Fibroblast of villous mesenchyme (primary cell): ENCODE data around the gene KNTC1. TPM values are rescaled to one million over a fixed set of nuclear protein-coding genes. Genes with fewer than 3 reads are reported as not detected.
A peak's percentile ranks its signal among the peaks of the same experiment; 100 is the strongest.
"Not testable (repeated sequence)": the region's sequence is repeated elsewhere in the genome, so short reads cannot be mapped to it uniquely, and the experiment has no call there.

Experiments
- DNase-seq: peaks from one replicate; pipeline ENCODE4 v3.0.0-alpha.2; 2010; ENCODE audit warnings: low read depth
- H3K4me3 ChIP-seq: 2 replicates; pipeline ENCODE4 v1.5.1; 2011; ENCODE audit warnings: low read depth, mild to moderate bottlenecking, low read length
- total RNA-seq: library from RNA; depleted of rRNA; stranded (reverse); fragments of >200 nt; gene quantifications from 2 replicates; pipeline ENCODE4 v1.2.3, GENCODE V29; 2012
- TF ChIP-seq, protein P1 (sequence below): IDR thresholded peaks from 2 replicates; pipeline ENCODE4 v1.5.1; 2012; ENCODE audit warnings: low read depth, mild to moderate bottlenecking, low read length; ENCODE audit not compliant: insufficient read depth

KNTC1 gene
- total RNA-seq, 1 donor: 28.5 TPM

DNA sequence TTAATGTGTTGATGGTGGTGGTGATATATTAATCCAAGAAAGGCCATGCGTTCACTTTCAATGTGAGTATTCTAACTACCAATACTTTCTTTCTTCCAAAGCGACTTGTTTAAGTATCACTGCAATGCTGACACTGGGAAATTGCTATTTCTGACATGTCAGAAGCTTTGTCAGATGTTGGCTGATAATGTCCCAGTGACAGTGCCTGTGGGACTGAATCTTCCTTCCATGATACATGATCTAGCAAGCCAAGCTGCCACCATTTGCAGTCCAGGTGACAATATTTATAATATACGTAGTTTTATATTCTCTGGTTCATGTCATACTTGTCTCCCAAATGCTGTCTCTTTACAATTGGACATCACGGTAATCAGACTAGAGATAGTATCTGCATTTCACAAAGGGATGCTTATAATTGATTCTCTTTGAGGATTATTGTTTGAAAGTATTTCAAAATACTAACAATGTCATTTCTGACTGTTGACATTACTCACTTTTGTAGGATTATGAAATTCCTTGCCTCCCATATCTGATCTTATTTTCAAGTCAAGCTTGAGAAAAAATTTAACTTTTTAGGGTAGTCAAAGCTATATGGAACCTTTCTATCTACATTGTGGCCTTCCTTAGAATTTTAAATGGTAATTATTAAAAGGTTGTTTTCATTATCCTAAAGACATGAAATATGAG lies 57.3 kb downstream of the KNTC1 start:
- DNase-seq: peak; percentile 35
- TF ChIP-seq, protein P1, sequence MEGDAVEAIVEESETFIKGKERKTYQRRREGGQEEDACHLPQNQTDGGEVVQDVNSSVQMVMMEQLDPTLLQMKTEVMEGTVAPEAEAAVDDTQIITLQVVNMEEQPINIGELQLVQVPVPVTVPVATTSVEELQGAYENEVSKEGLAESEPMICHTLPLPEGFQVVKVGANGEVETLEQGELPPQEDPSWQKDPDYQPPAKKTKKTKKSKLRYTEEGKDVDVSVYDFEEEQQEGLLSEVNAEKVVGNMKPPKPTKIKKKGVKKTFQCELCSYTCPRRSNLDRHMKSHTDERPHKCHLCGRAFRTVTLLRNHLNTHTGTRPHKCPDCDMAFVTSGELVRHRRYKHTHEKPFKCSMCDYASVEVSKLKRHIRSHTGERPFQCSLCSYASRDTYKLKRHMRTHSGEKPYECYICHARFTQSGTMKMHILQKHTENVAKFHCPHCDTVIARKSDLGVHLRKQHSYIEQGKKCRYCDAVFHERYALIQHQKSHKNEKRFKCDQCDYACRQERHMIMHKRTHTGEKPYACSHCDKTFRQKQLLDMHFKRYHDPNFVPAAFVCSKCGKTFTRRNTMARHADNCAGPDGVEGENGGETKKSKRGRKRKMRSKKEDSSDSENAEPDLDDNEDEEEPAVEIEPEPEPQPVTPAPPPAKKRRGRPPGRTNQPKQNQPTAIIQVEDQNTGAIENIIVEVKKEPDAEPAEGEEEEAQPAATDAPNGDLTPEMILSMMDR: no peak
- H3K4me3 ChIP-seq: no peak overlapping the region

DNA sequence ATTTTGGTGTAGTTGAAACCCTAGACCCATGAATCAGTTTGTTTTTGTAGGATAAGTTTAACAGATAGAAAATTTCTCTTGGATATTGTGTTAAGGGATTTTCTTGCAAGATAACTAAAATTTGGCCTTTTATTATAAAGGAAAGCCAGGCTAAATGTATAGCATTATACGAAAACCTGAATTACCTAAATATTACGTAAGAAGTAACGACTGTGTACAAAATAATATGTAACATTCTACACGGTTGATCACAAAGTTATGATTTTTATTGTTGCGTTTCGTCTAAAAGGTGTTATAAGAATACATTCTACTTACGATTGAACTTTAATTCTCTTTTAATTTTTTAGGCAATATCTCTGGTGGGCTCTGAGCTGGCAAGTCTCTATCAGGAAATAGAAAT lies 63.9 kb downstream of the KNTC1 start:
- no peak overlapping the region for H3K4me3 ChIP-seq
- TF ChIP-seq, protein P1: no peak
- no peak for DNase-seq

DNA sequence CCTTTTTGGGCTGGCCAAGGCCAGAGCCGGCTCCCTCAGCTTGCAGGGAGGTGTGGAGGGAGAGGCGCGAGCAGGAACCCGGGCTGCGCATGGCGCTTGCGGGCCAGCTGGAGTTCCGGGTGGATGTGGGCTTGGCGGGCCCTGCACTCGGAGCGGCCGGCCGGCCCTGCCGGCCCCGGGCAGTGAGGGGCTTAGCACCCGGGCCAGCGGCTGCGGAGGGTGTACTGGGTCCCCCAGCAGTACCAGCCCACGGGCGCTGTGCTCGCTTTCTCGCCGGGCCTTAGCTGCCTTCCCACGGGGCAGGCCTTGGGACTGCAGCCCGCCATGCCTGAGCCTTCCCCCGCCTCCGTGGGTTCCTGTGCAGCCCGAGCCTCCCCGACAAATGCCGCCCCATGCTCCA lies 64.9 kb downstream of the KNTC1 start:
- not testable (repeated sequence) for DNase-seq, H3K4me3 ChIP-seq

DNA sequence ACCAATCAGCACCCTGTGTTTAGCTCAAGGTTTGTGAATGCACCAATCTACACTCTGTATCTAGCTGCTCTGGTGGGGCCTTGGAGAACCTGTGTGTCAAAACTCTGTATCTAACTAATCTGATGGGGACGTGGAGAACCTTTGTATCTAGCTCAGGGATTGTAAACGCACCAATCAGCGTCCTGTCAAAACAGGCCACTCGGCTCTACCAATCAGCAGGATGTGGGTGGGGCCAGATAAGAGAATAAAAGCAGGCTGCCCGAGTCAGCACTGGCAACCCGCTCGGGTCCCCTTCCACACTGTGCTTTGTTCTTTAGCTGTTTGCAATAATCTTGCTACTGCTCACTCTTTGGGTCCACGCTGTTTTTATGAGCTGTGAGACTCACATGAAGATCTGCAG lies 65.5 kb downstream of the KNTC1 start:
- DNase-seq, H3K4me3 ChIP-seq: not testable (repeated sequence)

GRCh38 chr12:122593910-122594309 lies 66.9 kb downstream of the KNTC1 start:
- TF ChIP-seq, protein P1: no peak

GRCh38 chr12:122596838-122597237 lies 69.8 kb downstream of the KNTC1 start:
- TF ChIP-seq, protein P1: no peak
- no peak for DNase-seq
- H3K4me3 ChIP-seq: no peak overlapping the region

More at GRCh38 chr12:122593910-122594309, 66.9 kb downstream of the KNTC1 start:
- no peak for DNase-seq
- no peak overlapping the region for H3K4me3 ChIP-seq

- no peak overlapping the region for H3K4me3 ChIP-seq
- TF ChIP-seq, protein P1: no peak
Measured at GRCh38 chr12:122602456-122602855, 75.4 kb downstream of the KNTC1 start.

DNA sequence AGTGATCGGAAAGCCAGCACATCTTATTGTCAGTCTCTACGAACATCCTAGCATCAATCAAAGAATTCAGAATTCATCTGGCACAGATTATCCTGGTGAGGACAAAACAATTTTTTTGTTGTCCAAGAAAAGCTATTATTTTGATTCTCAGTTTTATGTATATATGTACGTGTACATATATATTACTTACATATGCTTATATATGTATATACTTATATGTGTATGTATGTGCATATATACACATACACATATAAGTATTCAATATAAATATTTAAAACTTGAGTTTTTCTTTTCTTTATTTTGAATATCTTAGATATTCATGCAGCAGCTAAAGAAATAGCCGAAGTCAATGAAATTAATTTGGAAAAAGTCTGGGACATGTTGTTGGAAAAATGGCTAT lies 77.9 kb downstream of the KNTC1 start:
- no peak overlapping the region for H3K4me3 ChIP-seq
- TF ChIP-seq, protein P1: no peak
- DNase-seq: no peak

More at GRCh38 chr12:122602456-122602855, 75.4 kb downstream of the KNTC1 start:
- no peak for DNase-seq
